Activated CD4-positive, alpha-beta T cell treated with anti-CD3 and anti-CD28 coated beads for 36 hours (primary cell): ENCODE data around the gene EP400. TPM values are rescaled to one million over a fixed set of nuclear protein-coding genes. Genes with fewer than 3 reads are reported as not detected.

Experiments used
- ATAC-seq: fragments of 200-7000 bp; cut with Tn5 transposase; one replicate; pipeline ENCODE4 v1.10.0; 2021; ENCODE audit warnings: mild to moderate bottlenecking, moderate library complexity
- CTCF ChIA-PET: fragments of 350-600 bp; sonication (Branson Sonifier 250); formaldehyde crosslinking; loops from one replicate; lab custom pipeline; 2021; ENCODE audit warnings: antibody characterized with exemption; lab: Charles Lee
- POLR2A ChIA-PET: fragments of 350-600 bp; sonication (Branson Sonifier 250); formaldehyde crosslinking; loops from one replicate; lab custom pipeline; 2021; ENCODE audit warnings: antibody characterized with exemption, inconsistent platforms; lab: Charles Lee
- DNase-seq: peaks from one replicate; pipeline ENCODE4 v3.0.0-alpha.2; 2020
- H3K27ac Mint-ChIP-seq: one replicate; pipeline ENCODE4 v1.8.0; 2021; ENCODE audit warnings: mixed read lengths
- H3K27me3 Mint-ChIP-seq: one replicate; pipeline ENCODE4 v1.8.0; 2021; ENCODE audit warnings: mixed read lengths
- H3K36me3 Mint-ChIP-seq: one replicate; pipeline ENCODE4 v1.8.0; 2021; ENCODE audit warnings: low read depth, mixed read lengths
- H3K4me1 Mint-ChIP-seq: one replicate; pipeline ENCODE4 v1.8.0; 2021; ENCODE audit warnings: mixed read lengths
- H3K4me3 Mint-ChIP-seq: one replicate; pipeline ENCODE4 v1.8.0; 2021; ENCODE audit warnings: mild to moderate bottlenecking, moderate library complexity, mixed read lengths
- H3K9me3 Mint-ChIP-seq: one replicate; pipeline ENCODE4 v1.8.0; 2021; ENCODE audit warnings: low read depth, mixed read lengths
- intact Hi-C, 2 experiments: fragments of 100-400 bp; cut with DNase I in 1 of 2; cut with micrococcal nuclease in 1 of 2; formaldehyde crosslinking; loops; one replicate each; pipeline versions ENCODE4 v1.14.2 to v1.15.1; 2022 to 2024; cut with DNase I, micrococcal nuclease
- total RNA-seq, 2 experiments: library from RNA; stranded (reverse); gene quantifications; one replicate each; pipeline ENCODE4 v1.2.3, GENCODE V29; 2021

EP400 gene
- total RNA-seq, 2 experiments from 2014 or later: 46.4 to 51.3 TPM

DNA sequence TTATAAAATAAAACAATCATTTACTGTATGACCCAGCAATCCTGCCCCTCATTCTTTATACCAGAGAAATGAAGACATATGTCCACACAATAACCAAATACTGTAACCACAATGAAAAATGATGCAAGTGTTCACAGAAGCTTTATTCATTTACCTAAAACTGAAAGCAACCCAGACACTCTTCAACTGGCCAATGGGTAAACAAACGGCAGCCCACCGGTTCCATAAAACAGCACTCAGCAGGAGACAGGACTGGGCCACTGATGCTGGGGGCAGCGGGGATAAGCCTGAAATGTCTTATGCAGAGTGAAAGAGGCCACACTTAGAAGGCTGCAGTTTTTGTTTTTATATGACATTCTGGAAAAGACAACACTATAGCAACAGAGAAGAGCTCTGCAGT is 179.3 kb downstream of the EP400 start:
- H3K4me1 Mint-ChIP-seq: no peaks in the 10 kb centered on the region
- DNase-seq (no peak), ATAC-seq (no peak)
- no peaks in the 10 kb centered on the region for H3K27me3 Mint-ChIP-seq
- no peak overlapping the region for H3K4me3 Mint-ChIP-seq
- POLR2A ChIA-PET: no interaction called here
- intact Hi-C loops: no loop called here
- CTCF ChIA-PET: interaction anchor here (0.8 kb wide), 1 partner anchor 31 kb away, joined by 3 read pairs; no protein-coding TSS in a partner anchor
- H3K9me3 Mint-ChIP-seq: peaks cover 6% of the 10 kb centered on the region
- H3K27ac Mint-ChIP-seq: no peak overlapping the region
- peaks cover 44% of the 10 kb centered on the region for H3K36me3 Mint-ChIP-seq

DNA sequence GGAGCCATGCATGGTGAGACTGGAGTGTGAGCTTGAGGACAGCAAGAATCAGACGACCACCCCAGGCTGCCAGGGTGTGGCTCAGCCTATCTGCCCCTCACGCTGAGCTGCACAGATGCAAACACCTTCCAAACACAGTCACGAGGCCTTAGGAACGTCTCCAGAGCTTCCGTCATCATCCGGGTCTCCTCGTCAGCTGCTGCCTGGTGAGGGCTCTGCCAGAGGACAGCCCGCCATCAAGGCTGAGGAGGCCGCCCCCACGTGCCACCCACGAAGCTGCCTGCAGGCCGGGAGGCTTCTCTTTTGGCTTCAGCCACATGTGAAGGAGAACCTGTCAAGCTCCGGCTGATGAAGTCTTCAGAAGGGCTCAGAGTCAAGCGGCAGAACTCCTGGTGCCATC is 180.9 kb downstream of the EP400 start:
- intact Hi-C loops: no loop called here
- Mint-ChIP-seq H3K36me3 (peaks cover 33% of the 10 kb centered on the region), H3K27me3 (no peaks in the 10 kb centered on the region), H3K4me1 (no peaks in the 10 kb centered on the region), H3K9me3 (peaks cover 6% of the 10 kb centered on the region), H3K4me3 (no peak overlapping the region), H3K27ac (no peak overlapping the region)
- no peak for ATAC-seq
- ChIA-PET POLR2A (no interaction called here), CTCF (no interaction called here)
- DNase-seq: no peak

Other genes with a start within 250 kb of the EP400 start
- 10 to 100 TPM; 47.9 to 73.1 TPM for gene SFSWAP, start 238.9 kb upstream of the EP400 start, total RNA-seq
- gene MMP17, start 121.5 kb upstream of the EP400 start, total RNA-seq: not detected
- gene ULK1, start 55.3 kb upstream of the EP400 start, total RNA-seq: 10 to 100 TPM; 12.9 to 14.4 TPM
- 10 to 100 TPM; 37.8 to 56.5 TPM for gene PUS1, start 20.7 kb upstream of the EP400 start, total RNA-seq
- gene DDX51, start 194.4 kb downstream of the EP400 start, total RNA-seq: 10 to 100 TPM; 19.2 to 31.4 TPM
- 10 to 100 TPM; 30.5 to 35.7 TPM for gene NOC4L, start 194.5 kb downstream of the EP400 start, total RNA-seq